ENCODE measurements around the gene THAP4. TPM values are rescaled to one million over a fixed set of nuclear protein-coding genes. Genes with fewer than 3 reads are reported as not detected.

The THAP4 gene
- total and polyA plus RNA-seq, 2 experiments from 2014 or later, result 62.9 to 80.4 TPM

DNA sequence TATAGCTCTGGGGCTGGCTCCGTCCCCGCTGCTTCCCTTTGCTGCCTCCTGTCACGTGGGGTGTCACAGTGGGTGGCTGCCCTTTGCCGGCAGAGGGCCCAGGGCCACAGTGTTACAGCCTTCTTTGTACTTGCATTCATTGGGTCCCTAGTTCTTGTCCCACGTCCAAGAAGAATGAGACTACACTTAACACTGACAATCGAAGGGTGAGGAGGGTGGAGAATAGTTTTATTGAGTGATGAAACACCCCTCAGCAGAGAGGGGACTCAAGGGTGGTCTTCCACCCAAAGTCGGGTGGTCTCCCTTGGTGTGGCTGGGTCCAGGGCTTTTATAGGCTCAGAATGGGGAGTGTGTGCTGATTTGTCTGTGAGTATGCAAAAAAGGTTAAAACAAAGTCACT is 2.4 kb upstream of the THAP4 start:
- Histone ChIP-seq H3K36me3 (ENCODE audit: insufficient read depth) (peaks cover 14% of the 10 kb centered on the region), H3K9me2 (ENCODE audit: insufficient read depth) (no peaks in the 10 kb centered on the region), H2AFZ (no peak overlapping the region), H4K20me1 (replicated peaks; ENCODE audit: insufficient read depth) (peaks cover 47% of the 10 kb centered on the region), H3K4me2 (no peak overlapping the region), H3K27me3 (ENCODE audit: insufficient read depth) (no peaks in the 10 kb centered on the region), H3K27ac (ENCODE audit: low read depth) (no peak overlapping the region), H3K4me3 (peak overlapping the region; percentile 98; the same call in 1 of the 2 replicates), H3F3A (replicated peaks; ENCODE audit: low read depth) (peaks cover 21% of the 10 kb centered on the region), H3K79me2 (replicated peaks; ENCODE audit: insufficient read depth) (peaks cover 86% of the 10 kb centered on the region), H3K4me1 (ENCODE audit: insufficient read depth) (peaks cover 25% of the 10 kb centered on the region)
- Mint-ChIP-seq H3K4me3 (peak overlapping the region; percentile 24; the same call in 2 of the 3 replicates), H3K9me3 (peaks cover 22% of the 10 kb centered on the region), H3K27ac (no peak overlapping the region), H3K36me3 (ENCODE audit: low read depth) (peaks cover 45% of the 10 kb centered on the region), H3K27me3 (ENCODE audit: insufficient read depth, low read depth, poor library complexity) (peaks cover 19% of the 10 kb centered on the region), H3K4me1 (peaks cover 36% of the 10 kb centered on the region)
- DNase-seq (ENCODE audit: low spot score), result peak; percentile 30
- ATAC-seq, result no peak
- TF ChIP-seq, protein P1, sequence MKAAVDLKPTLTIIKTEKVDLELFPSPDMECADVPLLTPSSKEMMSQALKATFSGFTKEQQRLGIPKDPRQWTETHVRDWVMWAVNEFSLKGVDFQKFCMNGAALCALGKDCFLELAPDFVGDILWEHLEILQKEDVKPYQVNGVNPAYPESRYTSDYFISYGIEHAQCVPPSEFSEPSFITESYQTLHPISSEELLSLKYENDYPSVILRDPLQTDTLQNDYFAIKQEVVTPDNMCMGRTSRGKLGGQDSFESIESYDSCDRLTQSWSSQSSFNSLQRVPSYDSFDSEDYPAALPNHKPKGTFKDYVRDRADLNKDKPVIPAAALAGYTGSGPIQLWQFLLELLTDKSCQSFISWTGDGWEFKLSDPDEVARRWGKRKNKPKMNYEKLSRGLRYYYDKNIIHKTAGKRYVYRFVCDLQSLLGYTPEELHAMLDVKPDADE (IDR thresholded peaks at IDR 0.05), result no peak
- TF ChIP-seq JUNB (IDR thresholded peaks at IDR 0.05; ENCODE audit: unreplicated experiment) (no peak), POLR2AphosphoS5 (IDR thresholded peaks at IDR 0.05; ENCODE audit: low read depth) (no peak), EZH2 (IDR thresholded peaks at IDR 0.05; ENCODE audit: low read depth, unreplicated experiment) (no peak), ZNF114 (CRISPR knock-in tag; IDR thresholded peaks at IDR 0.05) (no peak), NANOG (IDR thresholded peaks at IDR 0.05; ENCODE audit: borderline replicate concordance) (no peak), EZH2phosphoT487 (IDR thresholded peaks at IDR 0.05; ENCODE audit: unreplicated experiment) (no peak), CREB1 (CRISPR knock-in tag; IDR thresholded peaks at IDR 0.05; ENCODE audit: low read depth) (no peak), STAT1 (IDR thresholded peaks at IDR 0.05; ENCODE audit: unreplicated experiment) (no peak), ZNF331 (CRISPR knock-in tag; IDR thresholded peaks at IDR 0.05; ENCODE audit: low read depth) (no peak)
- TF ChIP-seq, protein P2, sequence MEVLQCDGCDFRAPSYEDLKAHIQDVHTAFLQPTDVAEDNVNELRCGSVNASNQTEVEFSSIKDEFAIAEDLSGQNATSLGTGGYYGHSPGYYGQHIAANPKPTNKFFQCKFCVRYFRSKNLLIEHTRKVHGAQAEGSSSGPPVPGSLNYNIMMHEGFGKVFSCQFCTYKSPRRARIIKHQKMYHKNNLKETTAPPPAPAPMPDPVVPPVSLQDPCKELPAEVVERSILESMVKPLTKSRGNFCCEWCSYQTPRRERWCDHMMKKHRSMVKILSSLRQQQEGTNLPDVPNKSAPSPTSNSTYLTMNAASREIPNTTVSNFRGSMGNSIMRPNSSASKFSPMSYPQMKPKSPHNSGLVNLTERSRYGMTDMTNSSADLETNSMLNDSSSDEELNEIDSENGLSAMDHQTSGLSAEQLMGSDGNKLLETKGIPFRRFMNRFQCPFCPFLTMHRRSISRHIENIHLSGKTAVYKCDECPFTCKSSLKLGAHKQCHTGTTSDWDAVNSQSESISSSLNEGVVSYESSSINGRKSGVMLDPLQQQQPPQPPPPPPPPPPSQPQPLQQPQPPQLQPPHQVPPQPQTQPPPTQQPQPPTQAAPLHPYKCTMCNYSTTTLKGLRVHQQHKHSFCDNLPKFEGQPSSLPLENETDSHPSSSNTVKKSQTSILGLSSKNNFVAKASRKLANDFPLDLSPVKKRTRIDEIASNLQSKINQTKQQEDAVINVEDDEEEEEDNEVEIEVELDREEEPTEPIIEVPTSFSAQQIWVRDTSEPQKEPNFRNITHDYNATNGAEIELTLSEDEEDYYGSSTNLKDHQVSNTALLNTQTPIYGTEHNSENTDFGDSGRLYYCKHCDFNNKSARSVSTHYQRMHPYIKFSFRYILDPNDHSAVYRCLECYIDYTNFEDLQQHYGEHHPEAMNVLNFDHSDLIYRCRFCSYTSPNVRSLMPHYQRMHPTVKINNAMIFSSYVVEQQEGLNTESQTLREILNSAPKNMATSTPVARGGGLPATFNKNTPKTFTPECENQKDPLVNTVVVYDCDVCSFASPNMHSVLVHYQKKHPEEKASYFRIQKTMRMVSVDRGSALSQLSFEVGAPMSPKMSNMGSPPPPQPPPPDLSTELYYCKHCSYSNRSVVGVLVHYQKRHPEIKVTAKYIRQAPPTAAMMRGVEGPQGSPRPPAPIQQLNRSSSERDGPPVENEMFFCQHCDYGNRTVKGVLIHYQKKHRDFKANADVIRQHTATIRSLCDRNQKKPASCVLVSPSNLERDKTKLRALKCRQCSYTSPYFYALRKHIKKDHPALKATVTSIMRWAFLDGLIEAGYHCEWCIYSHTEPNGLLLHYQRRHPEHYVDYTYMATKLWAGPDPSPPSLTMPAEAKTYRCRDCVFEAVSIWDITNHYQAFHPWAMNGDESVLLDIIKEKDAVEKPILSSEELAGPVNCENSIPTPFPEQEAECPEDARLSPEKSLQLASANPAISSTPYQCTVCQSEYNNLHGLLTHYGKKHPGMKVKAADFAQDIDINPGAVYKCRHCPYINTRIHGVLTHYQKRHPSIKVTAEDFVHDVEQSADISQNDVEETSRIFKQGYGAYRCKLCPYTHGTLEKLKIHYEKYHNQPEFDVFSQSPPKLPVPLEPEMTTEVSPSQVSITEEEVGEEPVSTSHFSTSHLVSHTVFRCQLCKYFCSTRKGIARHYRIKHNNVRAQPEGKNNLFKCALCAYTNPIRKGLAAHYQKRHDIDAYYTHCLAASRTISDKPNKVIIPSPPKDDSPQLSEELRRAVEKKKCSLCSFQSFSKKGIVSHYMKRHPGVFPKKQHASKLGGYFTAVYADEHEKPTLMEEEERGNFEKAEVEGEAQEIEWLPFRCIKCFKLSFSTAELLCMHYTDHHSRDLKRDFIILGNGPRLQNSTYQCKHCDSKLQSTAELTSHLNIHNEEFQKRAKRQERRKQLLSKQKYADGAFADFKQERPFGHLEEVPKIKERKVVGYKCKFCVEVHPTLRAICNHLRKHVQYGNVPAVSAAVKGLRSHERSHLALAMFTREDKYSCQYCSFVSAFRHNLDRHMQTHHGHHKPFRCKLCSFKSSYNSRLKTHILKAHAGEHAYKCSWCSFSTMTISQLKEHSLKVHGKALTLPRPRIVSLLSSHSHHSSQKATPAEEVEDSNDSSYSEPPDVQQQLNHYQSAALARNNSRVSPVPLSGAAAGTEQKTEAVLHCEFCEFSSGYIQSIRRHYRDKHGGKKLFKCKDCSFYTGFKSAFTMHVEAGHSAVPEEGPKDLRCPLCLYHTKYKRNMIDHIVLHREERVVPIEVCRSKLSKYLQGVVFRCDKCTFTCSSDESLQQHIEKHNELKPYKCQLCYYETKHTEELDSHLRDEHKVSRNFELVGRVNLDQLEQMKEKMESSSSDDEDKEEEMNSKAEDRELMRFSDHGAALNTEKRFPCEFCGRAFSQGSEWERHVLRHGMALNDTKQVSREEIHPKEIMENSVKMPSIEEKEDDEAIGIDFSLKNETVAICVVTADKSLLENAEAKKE (CRISPR knock-in tag; IDR thresholded peaks at IDR 0.05), result no peak
- TF ChIP-seq, protein P3, sequence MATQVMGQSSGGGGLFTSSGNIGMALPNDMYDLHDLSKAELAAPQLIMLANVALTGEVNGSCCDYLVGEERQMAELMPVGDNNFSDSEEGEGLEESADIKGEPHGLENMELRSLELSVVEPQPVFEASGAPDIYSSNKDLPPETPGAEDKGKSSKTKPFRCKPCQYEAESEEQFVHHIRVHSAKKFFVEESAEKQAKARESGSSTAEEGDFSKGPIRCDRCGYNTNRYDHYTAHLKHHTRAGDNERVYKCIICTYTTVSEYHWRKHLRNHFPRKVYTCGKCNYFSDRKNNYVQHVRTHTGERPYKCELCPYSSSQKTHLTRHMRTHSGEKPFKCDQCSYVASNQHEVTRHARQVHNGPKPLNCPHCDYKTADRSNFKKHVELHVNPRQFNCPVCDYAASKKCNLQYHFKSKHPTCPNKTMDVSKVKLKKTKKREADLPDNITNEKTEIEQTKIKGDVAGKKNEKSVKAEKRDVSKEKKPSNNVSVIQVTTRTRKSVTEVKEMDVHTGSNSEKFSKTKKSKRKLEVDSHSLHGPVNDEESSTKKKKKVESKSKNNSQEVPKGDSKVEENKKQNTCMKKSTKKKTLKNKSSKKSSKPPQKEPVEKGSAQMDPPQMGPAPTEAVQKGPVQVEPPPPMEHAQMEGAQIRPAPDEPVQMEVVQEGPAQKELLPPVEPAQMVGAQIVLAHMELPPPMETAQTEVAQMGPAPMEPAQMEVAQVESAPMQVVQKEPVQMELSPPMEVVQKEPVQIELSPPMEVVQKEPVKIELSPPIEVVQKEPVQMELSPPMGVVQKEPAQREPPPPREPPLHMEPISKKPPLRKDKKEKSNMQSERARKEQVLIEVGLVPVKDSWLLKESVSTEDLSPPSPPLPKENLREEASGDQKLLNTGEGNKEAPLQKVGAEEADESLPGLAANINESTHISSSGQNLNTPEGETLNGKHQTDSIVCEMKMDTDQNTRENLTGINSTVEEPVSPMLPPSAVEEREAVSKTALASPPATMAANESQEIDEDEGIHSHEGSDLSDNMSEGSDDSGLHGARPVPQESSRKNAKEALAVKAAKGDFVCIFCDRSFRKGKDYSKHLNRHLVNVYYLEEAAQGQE (IDR thresholded peaks at IDR 0.05; ENCODE audit: unreplicated experiment), result no peak
- TF ChIP-seq, protein P4, sequence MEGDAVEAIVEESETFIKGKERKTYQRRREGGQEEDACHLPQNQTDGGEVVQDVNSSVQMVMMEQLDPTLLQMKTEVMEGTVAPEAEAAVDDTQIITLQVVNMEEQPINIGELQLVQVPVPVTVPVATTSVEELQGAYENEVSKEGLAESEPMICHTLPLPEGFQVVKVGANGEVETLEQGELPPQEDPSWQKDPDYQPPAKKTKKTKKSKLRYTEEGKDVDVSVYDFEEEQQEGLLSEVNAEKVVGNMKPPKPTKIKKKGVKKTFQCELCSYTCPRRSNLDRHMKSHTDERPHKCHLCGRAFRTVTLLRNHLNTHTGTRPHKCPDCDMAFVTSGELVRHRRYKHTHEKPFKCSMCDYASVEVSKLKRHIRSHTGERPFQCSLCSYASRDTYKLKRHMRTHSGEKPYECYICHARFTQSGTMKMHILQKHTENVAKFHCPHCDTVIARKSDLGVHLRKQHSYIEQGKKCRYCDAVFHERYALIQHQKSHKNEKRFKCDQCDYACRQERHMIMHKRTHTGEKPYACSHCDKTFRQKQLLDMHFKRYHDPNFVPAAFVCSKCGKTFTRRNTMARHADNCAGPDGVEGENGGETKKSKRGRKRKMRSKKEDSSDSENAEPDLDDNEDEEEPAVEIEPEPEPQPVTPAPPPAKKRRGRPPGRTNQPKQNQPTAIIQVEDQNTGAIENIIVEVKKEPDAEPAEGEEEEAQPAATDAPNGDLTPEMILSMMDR (conservative IDR thresholded peaks at IDR 0.05; ENCODE audit: low read depth in 2 of 2), result no peak
